ENCODE results near the gene COPS2.
"Not testable (repeated sequence)": the region's sequence is repeated elsewhere in the genome, so short reads cannot be mapped to it uniquely, and the experiment has no call there.

Gene COPS2

GRCh38 chr15:49155110-49155833 is at the start of gene COPS2:
TSS of gene COPS2 (minus strand) at chr15:49155599. CDS start at chr15:49155578, 21 bp downstream.
- DNase-seq (ENCODE audit: low spot score) = peak; percentile 75

GRCh38 chr15:49200347-49200746 is 44.9 kb upstream of the COPS2 start:
- no peak for DNase-seq (ENCODE audit: low spot score)

GRCh38 chr15:49199666-49200065 is 44.3 kb upstream of the COPS2 start:
- DNase-seq (ENCODE audit: low spot score) = no peak

- DNase-seq (ENCODE audit: low spot score) = no peak
Observed at GRCh38 chr15:49196856-49197255, 41.5 kb upstream of the COPS2 start.

- DNase-seq (ENCODE audit: low spot score) = no peak
Observed at GRCh38 chr15:49191892-49192291, 36.5 kb upstream of the COPS2 start.

- no peak for DNase-seq (ENCODE audit: low spot score)
Observed at GRCh38 chr15:49190586-49190985, 35.2 kb upstream of the COPS2 start.

- no peak for DNase-seq (ENCODE audit: low spot score)
Observed at GRCh38 chr15:49189631-49190030, 34.2 kb upstream of the COPS2 start.

GRCh38 chr15:49188933-49189332 is 33.5 kb upstream of the COPS2 start:
- no peak for DNase-seq (ENCODE audit: low spot score)

- DNase-seq (ENCODE audit: low spot score) = no peak
Observed at GRCh38 chr15:49187549-49188245, 32.3 kb upstream of the COPS2 start.

- DNase-seq (ENCODE audit: low spot score) = no peak
Observed at GRCh38 chr15:49185473-49185872, 30.1 kb upstream of the COPS2 start.

- not testable (repeated sequence) for DNase-seq (ENCODE audit: low spot score)
Observed at GRCh38 chr15:49183741-49184140, 28.3 kb upstream of the COPS2 start.

GRCh38 chr15:49182128-49182527 is 26.7 kb upstream of the COPS2 start:
- DNase-seq (ENCODE audit: low spot score) = no peak

- DNase-seq (ENCODE audit: low spot score) = peak; percentile 61
Observed at GRCh38 chr15:49179433-49180190, 24.2 kb upstream of the COPS2 start.

- no peak for DNase-seq (ENCODE audit: low spot score)
Observed at GRCh38 chr15:49178497-49178896, 23.1 kb upstream of the COPS2 start.

GRCh38 chr15:49175582-49176397 is 20.4 kb upstream of the COPS2 start:
- not testable (repeated sequence) for DNase-seq (ENCODE audit: low spot score)

- DNase-seq (ENCODE audit: low spot score) = no peak
Observed at GRCh38 chr15:49174902-49175301, 19.5 kb upstream of the COPS2 start.

- DNase-seq (ENCODE audit: low spot score) = no peak
Observed at GRCh38 chr15:49171790-49172189, 16.4 kb upstream of the COPS2 start.

- DNase-seq (ENCODE audit: low spot score) = peak; percentile 54
Observed at GRCh38 chr15:49169880-49170597, 14.6 kb upstream of the COPS2 start, which contains the start of gene GALK2. TSS of gene GALK2 (plus strand) at chr15:49170247. CDS start at chr15:49170323, 76 bp downstream.

- no peak for DNase-seq (ENCODE audit: low spot score)
Observed at GRCh38 chr15:49168016-49168415, 12.6 kb upstream of the COPS2 start.

- DNase-seq (ENCODE audit: low spot score) = no peak
Observed at GRCh38 chr15:49164865-49165264, 9.5 kb upstream of the COPS2 start.

GRCh38 chr15:49163678-49164077 is 8.3 kb upstream of the COPS2 start:
- no peak for DNase-seq (ENCODE audit: low spot score)

Data from COLO829 (cell line).